Spinal cord (tissue), 4 donors: Measurements from ENCODE around the gene DNAI4. TPM values are rescaled to one million over a fixed set of nuclear protein-coding genes. Genes with fewer than 3 reads are reported as not detected.

Experiments
- polyA plus RNA-seq, 2 donors: library from polyadenylated mRNA; unstranded; fragments of 120-200 nt; gene quantifications; one replicate each; pipeline ENCODE4 v1.2.1, GENCODE V29; 2013; ENCODE audit not compliant: insufficient read length in 2 of 2
- total RNA-seq, 2 donors: library from RNA; depleted of rRNA in 1 of 2; stranded (reverse); fragments of 120-200 nt in 1 of 2; fragments of >200 nt in 1 of 2; gene quantifications; one replicate each; pipeline versions ENCODE4 v1.2.3 to v1.2.4, GENCODE V29; 2013 to 2014

Gene DNAI4
- total and polyA plus RNA-seq, 4 donors: 10.0 to 71.8 (median 26.6) TPM

Other genes with a start within 250 kb of the DNAI4 start
- 10 to 100 TPM; 25.4 to 36.1 TPM for gene DYNLT5, start 172.4 kb downstream of the DNAI4 start, total RNA-seq
- gene DYNLT5, start 172.4 kb downstream of the DNAI4 start, polyA plus RNA-seq: 10 to 100 TPM; 29.7 to 43.3 TPM
- not detected for gene INSL5, start 123.6 kb downstream of the DNAI4 start, total RNA-seq
- under 1 TPM; 0.36 to 0.90 TPM for gene INSL5, start 123.6 kb downstream of the DNAI4 start, polyA plus RNA-seq
- gene MIER1, start 134 bp upstream of the DNAI4 start, total RNA-seq: 10 to 100 TPM; 33.1 to 34.8 TPM
- gene MIER1, start 134 bp upstream of the DNAI4 start, polyA plus RNA-seq: 10 to 100 TPM; 18.4 to 23.7 TPM
- 10 to 100 TPM; 14.5 to 15.0 TPM for gene SLC35D1, start 129.3 kb upstream of the DNAI4 start, total RNA-seq
- 10 to 100 TPM; 12.3 to 12.6 TPM for gene SLC35D1, start 129.3 kb upstream of the DNAI4 start, polyA plus RNA-seq
- gene C1orf141, start 210.1 kb upstream of the DNAI4 start, total RNA-seq: under 1 TPM; 0.33 to 0.79 TPM
- gene C1orf141, start 210.1 kb upstream of the DNAI4 start, polyA plus RNA-seq: 1 to 10 TPM; 1.6 to 1.9 TPM
- gene IL23R, start 241.6 kb upstream of the DNAI4 start, total RNA-seq: under 1 TPM; 0.06 to 0.20 TPM
- under 1 TPM in 1 of 2 donors, not detected in 1; 0.06 TPM for gene IL23R, start 241.6 kb upstream of the DNAI4 start, polyA plus RNA-seq